Thymus (tissue), 11 donors: ENCODE results near the gene GNS. TPM values are rescaled to one million over a fixed set of nuclear protein-coding genes. Genes with fewer than 3 reads are reported as not detected.

Experiments
- DNase-seq, 9 donors: peaks; one replicate each; pipeline ENCODE4 v3.0.0-alpha.2; 2013; ENCODE audit warnings: low spot score in 9 of 9, low read depth in 6 of 9, missing footprints in 1 of 9
- H3K27ac ChIP-seq, 2 donors: one replicate each; pipeline ENCODE4 v1.5.1; 2013; ENCODE audit warnings: control low read depth in 1 of 2, low read depth in 1 of 2, low read length in 1 of 2, mild to moderate bottlenecking in 1 of 2, moderate library complexity in 1 of 2
- H3K27me3 ChIP-seq, 2 donors: one replicate each; pipeline ENCODE4 v1.5.1; 2013; ENCODE audit warnings: low read length in 1 of 2; ENCODE audit not compliant: control insufficient read depth in 2 of 2, insufficient read depth in 1 of 2
- H3K36me3 ChIP-seq, 2 donors: one replicate each; pipeline ENCODE4 v1.5.1; 2013; ENCODE audit warnings: low read length in 1 of 2, mild to moderate bottlenecking in 1 of 2, moderate library complexity in 1 of 2; ENCODE audit not compliant: control insufficient read depth in 2 of 2, insufficient read depth in 2 of 2
- H3K4me1 ChIP-seq, 2 donors: one replicate each; pipeline ENCODE4 v1.5.1; 2013; ENCODE audit warnings: low read length in 2 of 2; ENCODE audit not compliant: control insufficient read depth in 2 of 2, insufficient read depth in 2 of 2
- H3K4me3 ChIP-seq, 2 donors: one replicate each; pipeline ENCODE4 v1.5.1; 2013; ENCODE audit warnings: low read length in 2 of 2, control low read depth in 1 of 2, mild to moderate bottlenecking in 1 of 2
- H3K9me3 ChIP-seq, 2 donors: one replicate each; pipeline ENCODE4 v1.5.1; 2013; ENCODE audit warnings: low read length in 1 of 2, mild to moderate bottlenecking in 1 of 2; ENCODE audit not compliant: control insufficient read depth in 2 of 2, insufficient read depth in 1 of 2
- WGBS: extraction: QIAGEN DNeasy Blood & Tissue Kit; methylation state at CpG from one replicate; pipeline ENCODE4 v1.1.7; 2013; 5-methylcytosine and 5-hydroxymethylcytosine counted together
- polyA plus RNA-seq: library from polyadenylated mRNA; stranded (reverse); fragments of 200-250 nt; gene quantifications from one replicate; pipeline ENCODE4 v1.2.3, GENCODE V29; 2013
- total RNA-seq: library from RNA; stranded (reverse); fragments of 120-200 nt; gene quantifications from one replicate; pipeline ENCODE4 v1.2.4, GENCODE V29; 2013
- donor health status: healthy.

The GNS gene
- total and polyA plus RNA-seq, 2 donors = 21.2 to 27.2 TPM

- no peaks in the 10 kb centered on the region for H3K9me3 ChIP-seq
- H3K27ac ChIP-seq = no peak overlapping the region
- DNase-seq = no peak
- WGBS = 97% methylated on average over 4 of the region's 4 CpGs
- H3K36me3 ChIP-seq = peaks cover 0 to 16% of the 10 kb centered on the region in 2 donors
- no peaks in the 10 kb centered on the region for H3K27me3 ChIP-seq
- no peaks in the 10 kb centered on the region for H3K4me1 ChIP-seq
- H3K4me3 ChIP-seq = no peak overlapping the region
Observed at GRCh38 chr12:64733857-64734256, 25.3 kb downstream of the GNS start.

GRCh38 chr12:64731683-64732082, 27.5 kb downstream of the GNS start:
- H3K4me1 ChIP-seq = no peaks in the 10 kb centered on the region
- no peak overlapping the region for H3K4me3 ChIP-seq
- whole genome bisulfite sequencing = over 99% methylated on average over 4 of the region's 4 CpGs
- H3K9me3 ChIP-seq = no peaks in the 10 kb centered on the region
- DNase-seq = no peak
- H3K27me3 ChIP-seq = no peaks in the 10 kb centered on the region
- no peak overlapping the region for H3K27ac ChIP-seq
- H3K36me3 ChIP-seq = peaks cover 0 to 10% of the 10 kb centered on the region in 2 donors

DNA sequence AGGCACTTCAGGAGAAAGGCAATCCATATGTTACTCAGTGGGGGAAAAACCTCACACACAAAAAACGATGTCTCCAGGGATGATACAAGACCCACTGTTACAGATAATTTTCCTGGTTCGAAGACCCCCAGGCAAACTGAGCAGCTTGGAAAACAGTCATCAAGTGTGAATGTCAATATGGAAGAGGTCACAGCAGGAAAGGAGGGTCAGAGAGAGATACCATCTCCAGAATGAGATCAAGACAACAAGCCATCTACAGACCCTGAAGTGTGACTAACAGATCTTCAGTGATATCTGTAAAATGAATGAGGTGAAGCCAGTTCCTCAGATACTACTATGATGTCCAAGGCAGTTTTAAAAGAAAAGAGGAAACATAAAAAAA, 28.6 kb downstream of the GNS start:
- no peak for DNase-seq
- no peaks in the 10 kb centered on the region for H3K9me3 ChIP-seq
- WGBS = 90% methylated on average over 2 of the region's 2 CpGs
- H3K27me3 ChIP-seq = no peaks in the 10 kb centered on the region
- no peak overlapping the region for H3K4me3 ChIP-seq
- no peaks in the 10 kb centered on the region for H3K36me3 ChIP-seq
- no peaks in the 10 kb centered on the region for H3K4me1 ChIP-seq
- no peak overlapping the region for H3K27ac ChIP-seq

DNA sequence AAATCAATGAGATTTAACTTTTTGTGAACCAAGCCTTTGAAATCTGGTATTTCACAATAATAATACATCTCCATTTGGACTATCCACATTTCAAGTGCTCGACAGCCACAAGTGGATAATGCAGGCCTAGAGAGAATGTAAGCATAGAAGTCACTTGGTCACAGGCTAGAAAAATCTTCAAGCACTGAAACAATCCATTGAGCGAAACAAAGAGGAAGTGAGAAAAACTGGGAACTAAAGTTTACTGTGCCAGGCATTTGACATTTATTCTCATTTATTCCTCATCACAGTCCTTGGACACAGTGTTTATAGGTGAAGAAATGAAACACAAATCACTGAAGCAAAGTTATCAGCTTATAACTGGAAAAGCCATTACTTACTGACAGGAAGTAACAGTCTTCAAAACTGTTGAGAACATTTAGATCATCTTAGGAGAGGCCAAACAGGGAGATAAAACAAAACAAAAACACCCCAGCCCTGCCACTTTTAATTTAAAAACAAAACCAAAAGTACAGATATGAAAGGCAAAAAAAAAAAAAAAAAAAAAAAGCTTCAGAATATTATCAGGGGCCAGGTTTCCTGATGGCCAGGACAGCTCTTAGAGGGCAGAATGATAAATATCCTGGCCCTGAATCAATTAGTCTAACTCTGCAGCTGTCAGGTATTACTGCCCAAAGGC, 29.2 kb downstream of the GNS start:
- Histone ChIP-seq H3K36me3 (no peaks in the 10 kb centered on the region), H3K4me3 (no peak overlapping the region), H3K4me1 (no peaks in the 10 kb centered on the region), H3K27ac (no peak overlapping the region), H3K27me3 (no peaks in the 10 kb centered on the region), H3K9me3 (no peaks in the 10 kb centered on the region)
- 95% methylated on average over 2 of the region's 2 CpGs for WGBS
- DNase-seq = peak in 1 of 9 donors; percentile 6

DNA sequence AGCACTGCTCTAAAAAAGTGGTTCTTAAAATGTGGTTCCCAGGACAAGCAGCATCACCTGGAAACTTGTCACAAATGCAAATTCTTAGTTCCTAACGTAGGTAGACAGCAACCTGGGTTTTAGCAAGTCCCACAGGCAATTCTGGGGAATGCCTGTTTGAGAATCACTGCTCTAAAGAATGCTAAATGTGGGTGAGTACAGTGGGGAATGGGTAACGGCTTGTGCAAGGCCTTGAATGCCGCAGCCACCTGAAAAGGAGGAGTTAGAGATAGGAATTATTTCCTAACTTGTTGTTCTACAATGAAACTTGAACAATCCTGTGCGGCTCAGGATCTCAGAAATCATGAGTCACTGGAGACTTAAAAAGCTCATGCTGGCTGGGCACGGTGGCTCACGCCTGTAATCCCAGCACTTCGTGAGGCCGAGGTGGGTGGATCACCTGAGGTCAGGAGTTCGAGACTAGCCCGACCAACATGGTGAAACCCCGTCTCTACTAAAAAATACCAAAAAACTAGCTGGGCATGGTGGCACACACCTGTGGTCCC, 34.9 kb downstream of the GNS start:
- no peak for DNase-seq
- Histone ChIP-seq H3K36me3 (peaks cover 12 to 19% of the 10 kb centered on the region in 2 donors), H3K4me1 (no peaks in the 10 kb centered on the region), H3K9me3 (no peaks in the 10 kb centered on the region), H3K4me3 (no peak overlapping the region), H3K27me3 (no peaks in the 10 kb centered on the region), H3K27ac (no peak overlapping the region)
- 98% methylated on average over 11 of the region's 11 CpGs for WGBS

DNA sequence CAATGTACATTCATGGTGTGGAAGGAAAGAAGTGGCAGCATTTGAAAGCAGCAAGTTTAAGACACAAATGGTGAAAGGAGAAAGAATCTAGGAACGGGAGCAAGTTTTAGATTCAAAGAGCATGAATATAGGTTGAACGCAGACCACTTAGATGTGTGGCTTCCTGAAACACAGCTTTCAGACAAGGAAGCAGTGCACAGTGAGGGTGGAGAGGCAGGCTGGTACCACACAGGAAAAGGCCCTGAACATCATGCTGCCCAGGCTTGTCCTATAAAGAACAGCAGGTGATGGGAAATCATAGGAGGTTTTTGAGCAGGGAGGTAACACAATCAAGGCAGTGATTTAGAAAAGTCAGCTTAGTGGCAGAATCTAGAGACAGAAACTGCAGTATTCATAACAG, 35.6 kb downstream of the GNS start:
- DNase-seq = no peak
- WGBS = 86% methylated on average over 2 of the region's 2 CpGs
- Histone ChIP-seq H3K27ac (no peak overlapping the region), H3K4me3 (no peak overlapping the region), H3K9me3 (no peaks in the 10 kb centered on the region), H3K27me3 (no peaks in the 10 kb centered on the region), H3K4me1 (no peaks in the 10 kb centered on the region), H3K36me3 (peaks cover 12 to 21% of the 10 kb centered on the region in 2 donors)

DNA sequence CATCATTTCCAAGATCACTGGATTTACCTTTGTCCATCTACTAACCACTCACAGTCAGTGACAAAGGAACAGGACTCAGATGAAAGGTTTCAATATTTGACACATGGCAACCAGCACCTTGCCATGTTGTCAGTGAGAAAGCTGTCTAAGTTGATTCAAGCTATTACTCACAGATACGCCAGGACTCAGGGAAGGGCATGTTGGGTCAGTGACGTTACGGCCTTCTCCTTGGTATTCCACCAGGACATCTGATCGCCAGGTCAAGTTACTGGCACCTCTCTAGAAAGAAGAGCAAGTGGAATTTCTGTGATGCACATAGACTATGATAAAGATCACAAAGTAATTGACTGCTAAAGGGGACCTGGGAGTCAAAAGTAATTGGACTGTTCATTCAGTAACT, 36.4 kb downstream of the GNS start:
- no peak overlapping the region for H3K27ac ChIP-seq
- H3K4me3 ChIP-seq = no peak overlapping the region
- H3K27me3 ChIP-seq = no peaks in the 10 kb centered on the region
- no peaks in the 10 kb centered on the region for H3K9me3 ChIP-seq
- 97% methylated on average over 4 of the region's 4 CpGs for whole genome bisulfite sequencing
- H3K4me1 ChIP-seq = no peaks in the 10 kb centered on the region
- peaks cover 12 to 24% of the 10 kb centered on the region in 2 donors for H3K36me3 ChIP-seq
- DNase-seq = no peak

GRCh38 chr12:64720884-64721283, 38.3 kb downstream of the GNS start:
- 97% methylated on average over 1 of the region's 1 CpG for WGBS
- no peak overlapping the region for H3K4me3 ChIP-seq
- H3K9me3 ChIP-seq = no peaks in the 10 kb centered on the region
- no peaks in the 10 kb centered on the region for H3K4me1 ChIP-seq
- H3K27me3 ChIP-seq = no peaks in the 10 kb centered on the region
- H3K27ac ChIP-seq = no peak overlapping the region
- no peak for DNase-seq
- H3K36me3 ChIP-seq = peaks cover 16 to 35% of the 10 kb centered on the region in 2 donors

- Histone ChIP-seq H3K27ac (no peak overlapping the region), H3K9me3 (no peaks in the 10 kb centered on the region), H3K36me3 (peaks cover 19 to 43% of the 10 kb centered on the region in 2 donors), H3K4me1 (no peaks in the 10 kb centered on the region), H3K4me3 (no peak overlapping the region), H3K27me3 (no peaks in the 10 kb centered on the region)
- WGBS = 94% methylated on average over 1 of the region's 1 CpG
- DNase-seq = no peak
Observed at GRCh38 chr12:64718649-64719048, 40.6 kb downstream of the GNS start.
